K562 (cell line): ENCODE measurements around the gene SLC35G2. TPM values are rescaled to one million over a fixed set of nuclear protein-coding genes. Genes with fewer than 3 reads are reported as not detected.

Experiments used
- ATAC-seq: fragments of 200-7000 bp; cut with Tn5 transposase; 3 replicates; pipeline ENCODE4 v1.9.1; 2020; ENCODE audit warnings: moderate library complexity
- BruUV-seq: library from RNA; stranded (reverse); fragments of 400-500 nt; replicated peaks from 2 replicates; lab custom pipeline; 2021; lab: Mats Ljungman, UMichigan
- CTCF ChIA-PET: fragments of 300-600 bp; formaldehyde crosslinking; extraction: SDS; loops from one replicate; lab custom pipeline; 2021; ENCODE audit warnings: low intra/inter-chr PET ratio; lab: Yijun Ruan, JAX
- POLR2A ChIA-PET: fragments of 300-600, 350-650 bp; sonication (Branson Sonifier 250); formaldehyde crosslinking; extraction: SDS; loops from one replicate; lab custom pipeline; 2021; ENCODE audit warnings: antibody characterized with exemption, inconsistent platforms; lab: Yijun Ruan, JAX
- DNase-seq, 4 experiments: peaks; one replicate each; pipeline versions ENCODE4 v3.0.0 to v3.0.0-alpha.2; 2011 to 2018; ENCODE audit warnings: low spot score in 3 of 4, mixed read lengths in 3 of 4; ENCODE audit errors: extremely low read depth in 1 of 4
- FAIRE-seq: peaks from 2 replicates; lab custom pipeline; 2011; peaks lifted over from hg19 to GRCh38; lab: Jason Lieb, UNC
- H2AFZ ChIP-seq: 2 replicates; pipeline ENCODE4 v1.6.0; 2011; ENCODE audit warnings: low read depth, low read length, control low read depth, inconsistent platforms
- H3K27ac ChIP-seq: fragments of 200-600 bp; 3 replicates; pipeline ENCODE4 v1.8.0; 2011; ENCODE audit warnings: low read depth, mild to moderate bottlenecking, control low read depth, inconsistent platforms, low read length, moderate library complexity, mixed read lengths; ENCODE audit errors: extremely low read depth
- H3K27me3 ChIP-seq, 2 experiments: fragments of 300-600 bp in 1 of 2; 2 replicates in 1 of 2; 3 replicates in 1 of 2; pipeline versions ENCODE4 v1.6.0 to v1.8.0; 2011; ENCODE audit warnings: inconsistent platforms in 2 of 2, low read length in 2 of 2, mild to moderate bottlenecking in 1 of 2, mixed read lengths in 1 of 2, moderate library complexity in 1 of 2; ENCODE audit not compliant: control insufficient read depth in 2 of 2, insufficient read depth in 2 of 2
- H3K36me3 ChIP-seq: fragments of 300-600 bp; 3 replicates; pipeline ENCODE4 v1.8.0; 2011; ENCODE audit warnings: mild to moderate bottlenecking, low read length, inconsistent platforms; ENCODE audit not compliant: control insufficient read depth, insufficient read depth
- H3K4me1 ChIP-seq, 2 experiments: fragments of 200-600 bp in 1 of 2; replicated peaks in 1 of 2; 2 replicates in 1 of 2; 3 replicates in 1 of 2; pipeline versions ENCODE4 v1.5.1 to v1.8.0; 2011; ENCODE audit warnings: inconsistent platforms in 2 of 2, low read length in 2 of 2, mild to moderate bottlenecking in 1 of 2, mixed read lengths in 1 of 2, moderate library complexity in 1 of 2; ENCODE audit not compliant: control insufficient read depth in 2 of 2, insufficient read depth in 2 of 2
- H3K4me2 ChIP-seq: 2 replicates; pipeline ENCODE4 v1.6.1; 2011; ENCODE audit warnings: low read length, control low read depth, inconsistent platforms, mixed read lengths; ENCODE audit not compliant: insufficient read depth
- H3K4me3 ChIP-seq: fragments of 200-600 bp; sonication (generic), shearing (Covaris generic); 2 replicates; pipeline ENCODE4 v1.5.1; 2016; ENCODE audit warnings: control low read depth, inconsistent platforms
- H3K79me2 ChIP-seq: fragments of 200-600 bp; 3 replicates; pipeline ENCODE4 v1.8.0; 2011; ENCODE audit warnings: low read length, inconsistent platforms; ENCODE audit not compliant: control insufficient read depth, insufficient read depth
- H3K9ac ChIP-seq, 2 experiments: 2 replicates each; pipeline versions ENCODE4 v1.6.0 to v1.6.1; 2011; ENCODE audit warnings: low read depth in 2 of 2, low read length in 2 of 2, control low read depth in 1 of 2, inconsistent platforms in 1 of 2, mild to moderate bottlenecking in 1 of 2, mixed read lengths in 1 of 2; ENCODE audit not compliant: insufficient read depth in 1 of 2
- H3K9me1 ChIP-seq: one replicate; pipeline ENCODE4 v1.6.0; 2011; ENCODE audit warnings: inconsistent platforms, mild to moderate bottlenecking, low read length, moderate library complexity; ENCODE audit not compliant: control insufficient read depth, insufficient read depth
- H3K9me3 ChIP-seq: replicated peaks from 2 replicates; pipeline ENCODE4 v1.5.1; 2011; ENCODE audit warnings: low read depth, low read length, inconsistent platforms; ENCODE audit not compliant: control insufficient read depth, insufficient read depth
- H4K20me1 ChIP-seq: replicated peaks from 2 replicates; pipeline ENCODE4 v1.6.1; 2011; ENCODE audit warnings: low read length, inconsistent platforms, mixed read lengths; ENCODE audit not compliant: control insufficient read depth, insufficient read depth
- CBX1 ChIP-seq: sonication (generic); IDR thresholded peaks from 2 replicates; pipeline ENCODE4 v1.6.1; 2016; ENCODE audit warnings: antibody characterized with exemption, low read depth, mild to moderate bottlenecking
- EZH2 ChIP-seq: IDR thresholded peaks from 2 replicates; pipeline ENCODE4 v1.6.1; 2012; ENCODE audit warnings: low read depth, mild to moderate bottlenecking, inconsistent platforms, low read length, borderline replicate concordance
- HEY1 ChIP-seq: fragments of 250-450 bp; sonication (Bioruptor Pico); IDR thresholded peaks from 2 replicates; pipeline ENCODE4 v1.5.0; 2020; ENCODE audit warnings: mild to moderate bottlenecking, moderate library complexity, borderline replicate concordance
- NONO ChIP-seq, 2 experiments: fragments of 200-400 bp in 1 of 2; fragments of 450-650 bp in 1 of 2; formaldehyde crosslinking in 1 of 2; IDR thresholded peaks; 2 replicates each; pipeline ENCODE4 v1.6.1; 2017; ENCODE audit warnings: low read depth in 2 of 2, mild to moderate bottlenecking in 2 of 2, moderate library complexity in 2 of 2, low read length in 1 of 2
- RBFOX2 ChIP-seq: fragments of 200-400 bp; formaldehyde crosslinking; IDR thresholded peaks from 2 replicates; pipeline ENCODE4 v1.6.1; 2017; ENCODE audit warnings: low read depth, mild to moderate bottlenecking, low read length, moderate library complexity
- RREB1 ChIP-seq: fragments of 250-450 bp; sonication (Bioruptor Pico); IDR thresholded peaks from 2 replicates; pipeline ENCODE4 v1.4.0; 2020
- ZNF217 ChIP-seq: sonication (generic); formaldehyde crosslinking; IDR thresholded peaks from 2 replicates; pipeline ENCODE4 v1.8.0; 2022; ENCODE audit warnings: mild to moderate bottlenecking, missing genetic modification reagents
- ZNF445 ChIP-seq: fragments of 250-450 bp; sonication (Bioruptor Pico); IDR thresholded peaks from 2 replicates; pipeline ENCODE4 v1.4.0; 2020; ENCODE audit warnings: low read depth, mild to moderate bottlenecking, moderate library complexity
- WGBS: fragments of 100-300 bp; shearing (Covaris generic); methylation state at CpG from one replicate; pipeline ENCODE4 v1.1.6; 2016; ENCODE audit warnings: low coverage, mixed read lengths; ENCODE audit not compliant: insufficient coverage; ENCODE audit errors: missing lambda C conversion rate; 5-methylcytosine and 5-hydroxymethylcytosine counted together
- in situ Hi-C: fragments of 300-500 bp; cut with MboI; formaldehyde crosslinking; loops from 4 replicates; pipeline ENCODE4 v1.15.0; 2018; ENCODE audit warnings: inconsistent platforms, mixed read lengths
- intact Hi-C: fragments of 100-400 bp; cut with micrococcal nuclease; formaldehyde crosslinking; loops from 2 replicates; pipeline ENCODE4 v1.14.2; 2022
- polyA plus RNA-seq, 8 experiments: library from polyadenylated mRNA; depleted of rRNA in 4 of 8; stranded (reverse) in 5 of 8; unstranded in 3 of 8; fragments of >200 nt; fragmentation: Nextera tagmentation in 2 of 8; fragmentation: Illumina TruSeq in 1 of 8; extraction: Ambion mirVana in 2 of 8; extraction: Trizol in 1 of 8; gene quantifications; 2 replicates each; pipeline versions ENCODE4 v1.2.1 to v1.2.3, GENCODE V29; 2011 to 2014; ENCODE audit warnings: inconsistent platforms in 1 of 8, missing spikeins in 1 of 8
- total RNA-seq, 7 experiments: library from RNA; depleted of rRNA in 6 of 7; stranded (reverse); fragments of >200 nt in 6 of 7; fragmentation: Illumina TruSeq in 2 of 7; extraction: Trizol in 2 of 7; gene quantifications; 2 replicates each; pipeline versions ENCODE4 v1.2.1 to v1.2.3, GENCODE V29; 2011 to 2021; ENCODE audit warnings: low replicate concordance in 1 of 7

SLC35G2 gene
- total and polyA plus RNA-seq, 9 of the 15 experiments (the other 6 are each of a cell fraction or from before 2014, with no cell fraction given) = 2.6 to 5.9 (median 3.2) TPM

DNA sequence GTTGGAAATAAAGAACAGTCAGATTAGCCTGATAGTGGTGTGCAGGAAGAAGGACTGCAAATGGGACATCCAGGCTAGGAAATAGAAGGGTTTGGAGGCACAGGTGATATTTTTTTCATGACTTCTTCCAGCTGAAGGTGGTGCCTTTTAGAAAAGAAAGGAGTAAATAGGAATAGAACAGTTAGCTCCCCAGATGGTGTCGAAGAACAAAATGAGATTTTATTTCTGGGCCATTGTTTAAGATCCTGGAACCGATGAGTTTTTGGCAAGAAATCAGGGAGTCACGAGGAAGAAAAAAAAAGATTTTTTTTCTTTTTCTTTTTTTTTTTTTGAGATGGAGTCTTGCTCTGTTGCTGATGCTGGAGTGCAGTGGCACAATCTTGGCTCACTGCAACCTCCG lies 33.3 kb downstream of the SLC35G2 start:
- POLR2A ChIA-PET = interaction anchor here (0.7 to 1.6 kb wide), 3 partner anchors 8 to 28 kb away, joined by 3 to 8 read pairs (median 4); partner anchors contain the start of gene NCK1

More for the DNA sequence above, 33.3 kb downstream of the SLC35G2 start:
- H3K9me3 ChIP-seq = no peaks in the 10 kb centered on the region
- H3K79me2 ChIP-seq = peaks cover 29% of the 10 kb centered on the region
- H2AFZ ChIP-seq = no peak overlapping the region
- DNase-seq = no peak
- H3K9me1 ChIP-seq = no peaks in the 10 kb centered on the region
- CTCF ChIA-PET = no interaction called here
- no peak for FAIRE-seq
- in situ Hi-C loops = no loop called here
- intact Hi-C loops = no loop called here
- 100% methylated on average over 1 of the region's 4 CpGs for WGBS
- no peak overlapping the region for H3K9ac ChIP-seq
- ATAC-seq = no peak
- H3K4me2 ChIP-seq = no peak overlapping the region
- H3K27me3 ChIP-seq = no peaks in the 10 kb centered on the region
- H3K4me3 ChIP-seq = no peak overlapping the region
- H3K36me3 ChIP-seq = peaks cover 6% of the 10 kb centered on the region; the same call in 1 of the 3 replicates
- H3K4me1 ChIP-seq = no peaks in the 10 kb centered on the region
- H3K27ac ChIP-seq = no peak overlapping the region
- TF ChIP-seq NONO (IDR thresholded peaks at IDR 0.05; ENCODE audit: low read depth in 2 of 2, low read length in 1 of 2) (no peak), CBX1 (no peak), RBFOX2 (no peak), RREB1 (no peak), ZNF445 (CRISPR knock-in tag) (no peak), EZH2 (no peak), HEY1 (CRISPR knock-in tag) (no peak), ZNF217 (CRISPR knock-in tag) (no peak)
- no peaks in the 10 kb centered on the region for H4K20me1 ChIP-seq
- no TSS peak for BruUV-seq
